ENCODE measurements around the gene AHCYL1.

AHCYL1 gene

DNA sequence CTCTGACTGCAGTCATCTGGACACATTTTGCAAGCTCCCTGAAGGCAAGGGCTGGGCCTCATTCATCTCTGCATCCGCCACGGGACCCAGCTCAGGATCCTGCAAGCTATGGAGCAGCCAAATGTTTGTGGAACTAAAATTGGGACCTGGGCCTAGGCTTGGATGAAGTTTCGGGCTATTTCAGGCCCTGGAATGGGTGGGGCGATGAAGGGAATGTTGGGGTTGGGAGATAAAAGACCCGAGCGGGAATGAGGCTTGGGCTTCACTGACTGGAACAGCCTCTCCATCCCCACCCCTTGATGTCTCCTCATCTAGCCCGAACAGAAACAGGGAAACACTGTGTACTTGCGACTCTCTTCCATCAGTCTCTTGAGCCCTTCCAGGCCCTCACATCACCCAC lies 7.3 kb upstream of the AHCYL1 start:
- no peak for DNase-seq

GRCh38 chr1:109977657-109978378 lies 6.7 kb upstream of the AHCYL1 start:
- DNase-seq = no peak

DNA sequence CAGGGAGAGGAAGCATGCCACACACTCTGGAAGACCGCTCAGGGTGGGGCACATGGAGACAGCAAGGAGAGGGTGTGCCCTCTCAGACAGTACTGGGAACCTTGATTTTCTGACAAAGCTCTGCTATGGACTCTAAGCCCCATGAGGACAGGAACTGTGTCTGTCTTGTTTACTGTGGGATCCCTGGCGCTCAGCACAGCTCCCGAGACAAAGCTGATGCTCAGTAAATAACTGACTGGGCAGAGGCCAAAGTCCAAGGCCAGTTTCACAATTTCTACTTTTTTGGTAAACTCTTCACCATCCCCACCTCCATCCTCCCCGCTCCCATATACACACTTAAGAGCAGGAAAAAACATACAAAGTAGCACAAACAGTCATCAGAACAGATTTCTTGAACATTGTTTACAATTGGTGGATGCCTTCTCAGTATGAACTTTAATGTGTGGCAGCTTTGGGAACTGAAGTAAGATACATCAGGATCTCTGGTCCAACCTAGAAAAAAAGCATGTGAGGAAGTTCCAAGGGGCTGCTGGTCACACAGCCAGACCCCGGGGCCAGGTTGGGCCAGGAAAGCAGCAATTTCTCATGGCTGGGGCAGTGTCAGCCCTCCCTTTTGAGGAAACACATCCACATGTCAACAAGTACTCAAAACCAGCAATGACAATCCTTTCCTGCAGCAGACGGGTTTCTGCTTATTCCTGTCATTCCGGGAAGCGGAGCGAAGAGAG lies 5.6 kb upstream of the AHCYL1 start:
- no peak for DNase-seq

DNA sequence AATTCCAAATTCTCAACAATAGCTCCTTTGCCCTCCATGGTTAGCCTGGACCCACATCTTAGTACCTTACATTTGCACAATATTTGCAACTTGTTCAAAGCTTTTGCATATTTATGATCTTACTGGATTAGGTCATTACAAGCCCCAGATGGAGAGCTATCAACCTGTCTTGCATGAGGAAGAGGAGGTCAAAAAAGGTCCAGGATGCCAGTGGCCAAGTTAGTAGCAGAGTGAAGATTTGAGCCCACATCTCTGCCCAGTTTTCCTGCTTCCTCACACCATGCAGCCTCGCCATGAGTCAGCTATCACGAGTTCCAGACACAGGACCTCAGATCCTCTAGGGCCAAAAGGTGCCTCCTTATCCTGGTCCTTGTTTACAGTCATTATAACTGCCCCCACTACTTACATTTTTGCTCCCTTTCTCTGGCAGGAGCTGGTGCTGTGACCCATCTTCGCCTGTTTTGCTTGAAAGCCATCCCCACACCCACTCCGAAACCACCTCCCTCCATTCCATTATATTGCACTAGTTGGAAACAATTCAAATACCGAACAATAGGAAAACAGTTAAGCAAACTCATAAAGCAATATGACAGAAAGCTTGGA lies 5.0 kb upstream of the AHCYL1 start:
- no peak for DNase-seq

DNA sequence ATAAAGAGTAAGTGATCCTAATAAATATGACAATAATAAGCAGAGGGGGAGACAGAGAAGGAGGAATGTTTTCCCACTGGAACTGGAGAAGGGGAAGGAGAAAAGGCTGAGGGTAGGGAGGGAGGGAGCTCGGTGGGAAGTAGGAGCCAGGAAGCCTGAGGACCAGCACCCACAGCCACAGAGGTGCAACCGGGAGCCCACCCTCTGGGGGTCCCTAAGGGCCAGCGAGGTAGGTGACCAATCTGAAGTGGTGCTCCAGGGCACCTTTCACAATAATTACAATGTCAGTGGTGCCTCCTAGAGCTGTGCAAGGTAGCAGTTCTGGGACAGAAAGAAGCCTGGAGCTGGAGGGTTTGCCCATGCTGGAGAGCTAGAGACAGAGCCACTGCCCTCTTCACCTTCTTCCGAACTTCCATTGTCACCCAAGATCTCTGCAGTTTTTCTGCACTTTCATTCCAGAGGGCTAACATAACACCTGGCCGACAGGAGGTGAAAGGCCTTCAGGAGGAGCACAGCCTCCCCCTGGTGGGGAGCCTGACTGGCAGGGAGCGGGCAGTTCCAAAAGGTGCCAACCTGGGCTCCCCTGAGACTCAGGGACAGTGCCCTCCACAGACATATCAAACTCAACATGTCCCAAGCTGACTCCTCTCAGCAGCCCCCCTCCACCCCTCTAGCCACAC lies 4.1 kb upstream of the AHCYL1 start:
- DNase-seq = peak; percentile 22

DNA sequence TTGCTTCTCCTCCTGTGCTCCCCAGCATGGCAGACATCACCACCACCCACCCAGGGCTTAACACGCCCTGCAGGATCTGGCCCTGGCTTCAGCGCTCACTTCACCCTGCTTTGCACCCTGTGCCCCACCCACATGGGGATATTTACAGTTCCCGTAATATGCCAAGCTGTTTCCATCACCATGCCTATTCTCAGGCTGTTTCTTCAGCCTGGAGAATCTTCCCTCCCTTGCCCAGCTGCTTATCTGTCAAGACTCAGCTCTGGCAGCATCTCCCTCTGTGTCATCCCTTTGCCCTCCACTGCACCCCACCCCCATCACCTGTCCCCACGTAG lies 3.6 kb upstream of the AHCYL1 start:
- DNase-seq = no peak

GRCh38 chr1:109983380-109984189 lies 980 bp upstream of the AHCYL1 start:
- DNase-seq = no peak

DNA sequence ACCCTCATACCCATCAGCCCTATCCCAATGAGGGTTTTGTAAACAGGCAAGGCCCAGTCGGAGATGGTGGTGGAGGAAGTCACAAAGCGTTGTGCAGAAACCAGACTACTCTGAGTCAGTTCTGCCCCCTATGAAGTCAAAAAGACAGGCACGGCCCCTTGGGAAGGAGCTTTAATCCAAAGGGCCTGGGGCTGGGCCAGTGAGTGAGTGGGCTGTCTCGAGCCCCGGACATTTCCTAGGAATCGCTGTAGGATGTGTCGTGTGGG lies 442 bp upstream of the AHCYL1 start:
- no peak for DNase-seq

GRCh38 chr1:109985247-109986053 lies 885 bp downstream of the AHCYL1 start:
- no peak for DNase-seq

GRCh38 chr1:109986054-109986444 lies 1.5 kb downstream of the AHCYL1 start:
- DNase-seq = no peak

DNA sequence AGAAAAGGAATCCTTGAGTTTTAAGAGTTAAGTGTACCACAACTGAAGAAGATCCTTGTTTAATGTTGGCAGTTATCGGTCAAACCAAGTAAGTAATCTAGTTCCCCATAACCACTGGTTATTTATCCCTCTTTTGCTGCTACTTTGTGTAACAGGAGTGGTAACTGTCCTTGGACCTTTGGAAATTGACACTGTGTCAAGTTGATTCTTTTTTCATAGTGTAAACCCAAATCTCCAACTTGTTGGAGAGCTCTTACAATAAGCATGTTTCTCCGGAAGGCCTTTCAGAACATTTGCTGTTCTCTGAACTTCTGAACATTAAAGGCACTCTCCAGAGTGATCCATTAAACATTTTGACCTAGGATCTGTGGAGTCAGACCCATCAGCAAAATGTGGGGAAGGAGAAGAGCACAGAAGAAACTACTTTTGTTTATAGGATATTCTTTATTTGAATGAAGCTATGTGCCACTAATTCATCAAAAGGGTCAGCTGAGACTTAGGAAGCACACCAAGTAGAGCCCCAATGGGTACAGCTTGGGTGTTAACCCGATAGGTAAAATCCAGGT lies 3.9 kb downstream of the AHCYL1 start:
- DNase-seq = no peak

GRCh38 chr1:109989506-109990301 lies 5.1 kb downstream of the AHCYL1 start:
- DNase-seq = no peak

GRCh38 chr1:109990302-109990653 lies 5.7 kb downstream of the AHCYL1 start:
- DNase-seq = no peak

GRCh38 chr1:109991400-109991925 lies 6.9 kb downstream of the AHCYL1 start:
- no peak for DNase-seq

GRCh38 chr1:109993885-109994284 lies 9.3 kb downstream of the AHCYL1 start:
- DNase-seq = no peak

- DNase-seq = no peak
These were observed 10.1 kb downstream of the AHCYL1 start for GRCh38 chr1:109994654-109995053.

DNA sequence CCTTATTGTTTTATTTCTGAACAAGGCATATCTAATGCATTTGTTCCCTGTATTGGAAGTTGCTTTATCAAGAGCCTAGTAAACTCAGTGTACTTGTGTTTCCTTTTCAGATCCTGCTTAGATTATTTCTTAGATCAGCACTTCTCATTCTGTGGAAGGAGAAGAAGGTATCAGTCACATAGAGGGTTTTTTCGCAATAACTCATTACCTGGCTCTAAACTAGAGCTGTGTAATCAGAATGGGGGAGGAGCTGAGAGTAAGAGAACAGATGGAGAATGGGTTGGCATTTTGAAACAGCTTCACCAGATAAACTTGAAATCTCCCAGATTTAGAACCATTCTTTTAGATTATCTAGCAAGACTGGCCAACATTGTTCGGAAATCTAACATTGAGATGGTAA lies 11.0 kb downstream of the AHCYL1 start:
- DNase-seq = no peak

GRCh38 chr1:109996476-109996875 lies 11.9 kb downstream of the AHCYL1 start:
- DNase-seq = no peak

DNA sequence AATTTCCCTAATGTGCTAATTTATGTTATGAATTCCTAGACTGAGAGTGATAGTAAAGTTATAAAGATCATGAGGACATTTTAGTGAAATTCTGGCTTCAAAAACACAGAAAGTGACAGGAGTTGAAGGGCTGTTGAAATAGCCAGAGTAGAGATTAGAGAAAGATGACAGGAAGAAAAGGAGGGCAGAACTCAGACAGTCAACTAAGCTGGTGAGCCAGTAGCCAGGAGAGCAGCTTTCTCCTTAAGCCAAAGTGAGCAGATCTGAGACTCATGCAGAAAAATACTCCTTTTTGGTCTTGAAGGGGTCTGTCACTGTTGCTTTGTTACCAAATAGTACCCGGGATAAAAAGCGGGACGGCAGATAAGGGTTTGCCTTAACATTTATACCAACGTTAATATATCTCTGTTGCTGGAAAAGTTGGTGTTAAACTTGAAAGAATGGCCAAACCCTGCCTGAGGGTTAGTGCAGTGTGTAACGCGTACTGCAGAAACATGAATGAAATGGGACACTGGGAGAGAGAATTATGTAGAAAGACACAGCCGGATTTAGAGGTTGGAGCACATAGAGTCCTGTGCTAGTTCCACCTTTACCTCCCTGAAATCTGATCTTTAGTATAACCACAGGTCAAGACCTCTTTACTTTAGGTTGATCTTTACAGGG lies 12.8 kb downstream of the AHCYL1 start:
- DNase-seq = no peak

- no peak for DNase-seq
These were observed 13.3 kb downstream of the AHCYL1 start for GRCh38 chr1:109997867-109998229.

Measured in activated CD8-positive, alpha-beta memory T cell treated with anti-CD3 and anti-CD28 coated beads, Interleukin-2, amount 50 U/mL, for 4 hours (primary cell).